Ishikawa (cell line): Measurements from ENCODE around the gene INMT.
A peak's percentile ranks its signal among the peaks of the same experiment; 100 is the strongest.

Source experiments
- CEBPB ChIP-seq: IDR thresholded peaks from 2 replicates; pipeline ENCODE4 v1.6.1; 2012
- CREB1 ChIP-seq: IDR thresholded peaks from 2 replicates; pipeline ENCODE4 v1.6.1; 2012; ENCODE audit warnings: low read depth
- EGR1 ChIP-seq: IDR thresholded peaks from 2 replicates; pipeline ENCODE4 v1.6.1; 2012
- EP300 ChIP-seq: IDR thresholded peaks from 2 replicates; pipeline ENCODE4 v1.6.1; 2012; ENCODE audit warnings: borderline replicate concordance
- FOXM1 ChIP-seq: IDR thresholded peaks from 2 replicates; pipeline ENCODE4 v1.6.1; 2012; ENCODE audit warnings: low read depth, borderline replicate concordance
- NFIC ChIP-seq: IDR thresholded peaks from 2 replicates; pipeline ENCODE4 v1.6.1; 2012
- RAD21 ChIP-seq: IDR thresholded peaks from 2 replicates; pipeline ENCODE4 v1.6.1; 2012; ENCODE audit warnings: low read depth
- TAF1 ChIP-seq: IDR thresholded peaks from 2 replicates; pipeline ENCODE4 v1.6.1; 2012; ENCODE audit warnings: low read depth, mild to moderate bottlenecking
- TCF12 ChIP-seq: IDR thresholded peaks from 2 replicates; pipeline ENCODE4 v1.6.1; 2012; ENCODE audit warnings: low read depth
- TEAD4 ChIP-seq: IDR thresholded peaks from 2 replicates; pipeline ENCODE4 v1.6.1; 2012
- YY1 ChIP-seq: IDR thresholded peaks from 2 replicates; pipeline ENCODE4 v1.6.1; 2012; ENCODE audit warnings: low read depth
- ZBTB7A ChIP-seq: IDR thresholded peaks from 2 replicates; pipeline ENCODE4 v1.6.1; 2012; ENCODE audit warnings: low read depth
- TF ChIP-seq, protein P1 (sequence below): IDR thresholded peaks from 2 replicates; pipeline ENCODE4 v1.6.1; 2012
- TF ChIP-seq, protein P2 (sequence below): IDR thresholded peaks from 2 replicates; pipeline ENCODE4 v1.6.1; 2012; ENCODE audit warnings: low read depth, mild to moderate bottlenecking

INMT gene

DNA sequence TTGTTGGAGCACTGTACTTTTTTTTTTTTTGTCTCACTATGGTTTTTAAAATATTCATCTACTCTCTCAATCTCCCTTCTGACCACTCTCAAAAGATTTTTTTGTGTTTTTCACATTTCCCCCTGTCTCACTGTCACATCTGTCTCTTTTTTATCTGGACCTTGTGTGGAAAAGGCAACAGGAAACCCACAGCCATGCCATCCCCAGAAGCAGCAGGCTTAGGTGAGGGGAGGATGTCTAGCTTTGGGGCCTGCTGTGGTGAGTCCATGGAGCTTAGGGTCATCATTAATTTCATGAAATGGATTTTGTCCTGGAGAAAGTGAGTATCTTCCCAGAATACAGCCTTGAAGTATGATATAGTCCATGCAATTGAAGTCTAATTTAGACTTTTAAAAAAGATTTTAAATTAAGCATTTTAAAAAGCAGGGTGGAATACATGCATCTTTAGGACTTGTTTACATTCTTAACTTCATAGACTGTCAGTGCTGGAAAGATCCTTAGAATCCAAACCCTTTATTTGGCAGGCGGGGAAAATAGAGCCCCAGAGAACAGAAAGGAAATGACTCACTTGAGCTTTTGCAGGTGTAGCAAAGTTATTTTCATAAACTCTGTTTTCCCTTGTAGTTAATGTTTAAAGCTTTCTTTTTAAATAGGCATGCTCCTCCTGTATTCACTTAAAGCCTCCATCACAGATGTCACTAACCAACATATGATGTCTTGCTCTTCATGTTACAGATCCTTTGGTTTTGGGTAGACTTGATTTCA is 44.4 kb downstream of the INMT start:
- no peak for TF ChIP-seq EGR1
- TF ChIP-seq ZBTB7A = no peak
- TF ChIP-seq YY1 = no peak
- TF ChIP-seq TAF1 = no peak
- TF ChIP-seq FOXM1 = no peak
- TF ChIP-seq CREB1 = no peak
- no peak for TF ChIP-seq TCF12

DNA sequence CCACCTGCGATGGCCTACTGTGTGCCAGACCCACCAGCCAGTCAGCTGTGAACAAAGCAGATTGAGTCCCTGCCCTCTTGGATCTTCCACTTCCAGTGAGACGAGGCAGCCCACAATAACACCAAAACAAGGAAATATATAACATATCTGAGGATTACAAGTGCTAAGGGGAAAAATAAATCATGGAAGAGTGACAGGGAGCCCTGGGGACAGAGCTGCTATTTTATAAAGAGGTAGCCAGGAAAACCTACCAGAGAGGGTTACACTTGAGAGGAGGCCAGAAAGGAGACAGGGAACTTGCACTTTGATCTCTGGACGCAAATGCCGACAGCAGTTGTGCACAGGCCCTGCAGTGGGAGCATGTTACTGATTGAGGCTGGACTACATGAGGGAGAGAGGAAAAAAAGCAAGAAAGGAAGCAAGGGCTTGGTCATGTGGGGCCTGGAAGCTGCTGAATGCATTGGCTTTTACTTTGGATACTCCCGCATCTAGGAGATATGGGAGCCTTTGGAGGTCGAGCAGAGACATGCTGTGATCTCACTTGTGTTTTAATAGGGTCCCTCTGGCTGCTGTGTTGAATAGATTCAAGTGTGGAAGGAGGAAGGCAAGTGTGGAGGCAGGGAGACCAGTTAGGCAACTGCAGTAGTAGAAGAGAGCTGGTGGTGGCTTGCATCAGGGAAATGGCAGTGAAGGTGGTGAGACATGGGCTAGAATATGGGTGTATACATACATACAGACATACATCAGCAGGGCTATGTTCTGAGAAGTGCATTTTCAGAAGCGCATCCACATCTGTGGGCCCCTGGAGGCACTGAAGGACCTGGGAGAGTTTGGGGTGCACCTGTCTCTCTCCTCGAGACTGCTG is 45.5 kb downstream of the INMT start:
- TF ChIP-seq TCF12 (no peak), EP300 (no peak), TAF1 (no peak), ZBTB7A (no peak), CEBPB (no peak), RAD21 (no peak), YY1 (no peak), FOXM1 (no peak), NFIC (no peak), TEAD4 (no peak), CREB1 (no peak)
- TF ChIP-seq, protein P1, sequence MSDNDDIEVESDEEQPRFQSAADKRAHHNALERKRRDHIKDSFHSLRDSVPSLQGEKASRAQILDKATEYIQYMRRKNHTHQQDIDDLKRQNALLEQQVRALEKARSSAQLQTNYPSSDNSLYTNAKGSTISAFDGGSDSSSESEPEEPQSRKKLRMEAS = no peak
- TF ChIP-seq, protein P2, sequence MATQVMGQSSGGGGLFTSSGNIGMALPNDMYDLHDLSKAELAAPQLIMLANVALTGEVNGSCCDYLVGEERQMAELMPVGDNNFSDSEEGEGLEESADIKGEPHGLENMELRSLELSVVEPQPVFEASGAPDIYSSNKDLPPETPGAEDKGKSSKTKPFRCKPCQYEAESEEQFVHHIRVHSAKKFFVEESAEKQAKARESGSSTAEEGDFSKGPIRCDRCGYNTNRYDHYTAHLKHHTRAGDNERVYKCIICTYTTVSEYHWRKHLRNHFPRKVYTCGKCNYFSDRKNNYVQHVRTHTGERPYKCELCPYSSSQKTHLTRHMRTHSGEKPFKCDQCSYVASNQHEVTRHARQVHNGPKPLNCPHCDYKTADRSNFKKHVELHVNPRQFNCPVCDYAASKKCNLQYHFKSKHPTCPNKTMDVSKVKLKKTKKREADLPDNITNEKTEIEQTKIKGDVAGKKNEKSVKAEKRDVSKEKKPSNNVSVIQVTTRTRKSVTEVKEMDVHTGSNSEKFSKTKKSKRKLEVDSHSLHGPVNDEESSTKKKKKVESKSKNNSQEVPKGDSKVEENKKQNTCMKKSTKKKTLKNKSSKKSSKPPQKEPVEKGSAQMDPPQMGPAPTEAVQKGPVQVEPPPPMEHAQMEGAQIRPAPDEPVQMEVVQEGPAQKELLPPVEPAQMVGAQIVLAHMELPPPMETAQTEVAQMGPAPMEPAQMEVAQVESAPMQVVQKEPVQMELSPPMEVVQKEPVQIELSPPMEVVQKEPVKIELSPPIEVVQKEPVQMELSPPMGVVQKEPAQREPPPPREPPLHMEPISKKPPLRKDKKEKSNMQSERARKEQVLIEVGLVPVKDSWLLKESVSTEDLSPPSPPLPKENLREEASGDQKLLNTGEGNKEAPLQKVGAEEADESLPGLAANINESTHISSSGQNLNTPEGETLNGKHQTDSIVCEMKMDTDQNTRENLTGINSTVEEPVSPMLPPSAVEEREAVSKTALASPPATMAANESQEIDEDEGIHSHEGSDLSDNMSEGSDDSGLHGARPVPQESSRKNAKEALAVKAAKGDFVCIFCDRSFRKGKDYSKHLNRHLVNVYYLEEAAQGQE = no peak

DNA sequence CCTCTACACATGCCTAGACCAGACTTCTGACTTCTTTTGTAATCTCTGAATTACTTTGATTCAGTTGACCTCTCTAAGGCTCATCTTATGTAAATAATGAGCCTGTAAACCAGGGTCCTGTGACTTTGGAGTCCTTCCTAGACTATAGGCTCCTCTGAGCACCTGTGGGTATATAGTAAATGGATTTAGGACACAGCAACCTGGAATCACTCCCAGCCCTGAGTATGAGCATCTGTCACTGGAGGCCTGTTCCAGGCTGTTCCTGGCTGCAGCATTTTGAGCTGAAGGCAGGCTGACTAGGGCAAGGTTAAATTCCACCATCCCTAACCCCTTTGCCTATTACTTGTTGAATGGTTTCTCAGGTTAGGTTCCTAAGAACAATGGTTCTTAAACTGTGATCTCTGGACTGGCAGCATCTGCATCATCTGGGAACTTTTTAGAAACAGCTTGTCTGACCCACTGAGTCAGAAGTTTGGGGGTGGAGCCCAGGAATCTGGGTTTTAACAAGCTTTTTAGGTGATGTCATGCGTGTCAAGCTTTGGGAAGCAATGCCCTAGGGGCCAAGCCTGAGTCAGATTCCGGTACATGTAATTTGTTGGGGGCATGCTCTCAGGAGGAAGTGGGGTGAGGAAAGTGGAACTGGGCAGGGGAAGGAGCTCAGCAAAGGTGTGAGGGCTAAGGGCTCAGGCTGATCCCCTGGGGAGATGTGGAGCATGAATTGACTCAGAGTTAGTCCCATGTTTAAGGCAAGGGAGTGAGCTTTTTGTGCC is 47.5 kb downstream of the INMT start:
- TF ChIP-seq NFIC = no peak
- no peak for TF ChIP-seq EGR1
- no peak for TF ChIP-seq TAF1
- TF ChIP-seq FOXM1 = no peak
- TF ChIP-seq TCF12 = no peak
- no peak for TF ChIP-seq TEAD4

DNA sequence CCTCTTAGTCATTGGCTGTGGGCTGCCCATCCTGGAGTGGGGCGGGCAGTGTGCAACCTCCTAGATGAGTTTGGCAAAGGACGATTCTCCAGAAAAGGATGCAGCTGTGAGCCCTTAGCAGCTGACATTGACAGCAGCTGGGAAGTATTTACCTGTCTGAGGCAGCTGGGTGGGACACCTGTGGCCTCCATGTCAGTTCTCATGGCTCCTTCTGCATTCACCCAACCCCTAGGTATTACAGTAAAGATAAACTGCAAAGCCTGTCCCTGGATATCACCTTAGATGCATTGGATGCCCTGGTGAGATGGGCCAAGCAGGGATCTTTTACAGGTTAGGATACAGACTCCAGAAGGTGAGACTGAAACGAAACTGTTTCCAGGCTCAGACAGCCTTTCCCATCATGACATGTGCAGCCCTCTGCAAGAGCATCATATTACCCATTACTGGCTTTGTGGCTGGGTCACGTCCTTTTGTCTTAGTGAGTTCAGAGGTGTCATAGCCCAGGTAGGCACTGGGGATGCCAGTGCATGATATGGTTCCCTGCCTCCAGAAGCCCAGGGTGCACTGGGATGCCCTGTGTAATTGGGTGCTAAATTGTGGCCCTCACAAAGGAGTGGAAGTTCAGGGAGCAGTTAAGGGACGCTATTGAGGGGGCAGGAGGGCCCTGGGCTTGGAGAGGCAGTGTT is 48.2 kb downstream of the INMT start:
- no peak for TF ChIP-seq EGR1
- TF ChIP-seq EP300 = no peak
- no peak for TF ChIP-seq TAF1
- TF ChIP-seq NFIC = no peak
- TF ChIP-seq TEAD4 = no peak
- TF ChIP-seq, protein P2 = no peak

DNA sequence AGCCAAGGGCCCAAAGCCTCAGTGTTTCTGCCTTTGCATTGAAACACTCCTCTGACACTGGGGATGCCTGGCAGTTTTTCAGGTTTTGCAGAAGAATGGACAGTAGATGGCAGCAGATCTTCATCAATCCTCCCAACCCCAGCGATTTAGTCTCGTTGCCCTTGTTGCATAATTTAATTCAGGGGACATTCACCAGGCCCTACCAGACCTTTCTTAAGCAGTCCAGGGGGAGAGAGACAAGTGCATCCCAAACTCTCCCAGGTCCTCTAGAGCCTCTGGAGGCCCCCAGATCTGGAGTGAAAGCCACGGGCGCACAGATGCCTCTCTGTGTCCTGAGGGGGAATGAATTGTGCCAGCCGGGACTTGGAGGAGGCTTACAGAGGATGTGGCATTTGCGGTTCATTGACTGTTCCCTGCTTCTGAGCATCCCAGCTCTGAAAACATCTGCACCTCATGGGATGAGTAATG is 48.9 kb downstream of the INMT start:
- no peak for TF ChIP-seq TAF1
- no peak for TF ChIP-seq EP300
- peak; percentile 78 for TF ChIP-seq RAD21

DNA sequence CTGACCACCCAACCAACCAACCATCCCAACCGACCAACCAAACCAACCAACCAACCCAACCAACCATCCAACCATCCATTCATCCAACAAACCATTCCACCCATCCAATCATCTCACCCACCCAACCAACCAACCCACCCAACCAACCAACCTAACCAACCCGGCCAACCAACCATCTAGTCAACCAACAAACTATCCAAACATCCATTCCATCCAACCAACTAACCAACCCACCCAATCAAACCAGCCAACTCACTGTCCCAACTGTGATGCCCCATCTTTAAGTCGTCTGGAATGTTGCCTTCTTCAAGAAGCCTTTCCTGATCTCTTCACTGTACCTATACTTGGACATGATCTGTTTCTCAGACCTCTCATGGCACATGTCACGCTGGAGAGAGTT is 50.9 kb downstream of the INMT start:
- no peak for TF ChIP-seq YY1
- TF ChIP-seq EGR1 = no peak
- no peak for TF ChIP-seq FOXM1
- no peak for TF ChIP-seq TAF1
- no peak for TF ChIP-seq CREB1
- TF ChIP-seq, protein P1 = no peak
- TF ChIP-seq EP300 = no peak
- no peak for TF ChIP-seq ZBTB7A
- no peak for TF ChIP-seq NFIC
- TF ChIP-seq CEBPB = no peak
- TF ChIP-seq, protein P2 = no peak
- TF ChIP-seq TCF12 = no peak
